Superior temporal gyrus (tissue), 1 donor: Measurements from ENCODE around the gene SCYGR8.
"Not testable (repeated sequence)": the region's sequence is repeated elsewhere in the genome, so short reads cannot be mapped to it uniquely, and the experiment has no call there.

ENCODE experiments used
- DNase-seq: peaks from one replicate; pipeline ENCODE4 v3.0.0-alpha.2; 2016; ENCODE audit errors: extremely low spot score

SCYGR8 gene, protein sequence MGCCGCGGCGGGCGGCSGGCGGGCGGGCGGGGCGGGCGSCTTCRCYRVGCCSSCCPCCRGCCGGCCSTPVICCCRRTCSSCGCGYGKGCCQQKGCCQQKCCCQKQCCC

DNA sequence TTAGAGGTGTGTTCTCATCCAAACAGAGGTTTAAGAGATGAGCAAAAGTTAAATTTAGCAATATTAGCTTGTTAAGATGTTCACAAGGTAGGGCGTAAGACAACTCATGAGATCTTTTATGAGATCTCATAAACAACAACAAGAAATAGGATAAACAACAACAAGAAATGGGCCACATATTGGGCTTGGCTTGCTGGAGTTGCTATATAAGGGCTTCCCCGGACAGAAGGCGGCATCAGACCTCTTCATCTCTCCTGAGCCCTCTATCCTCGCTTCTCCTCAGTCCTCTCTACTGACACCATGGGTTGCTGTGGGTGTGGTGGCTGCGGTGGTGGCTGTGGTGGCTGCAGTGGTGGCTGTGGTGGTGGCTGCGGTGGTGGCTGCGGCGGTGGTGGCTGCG is at the start of gene SCYGR8:
SCYGR8 (plus strand) TSS at position 301 of the 400 bp plus-strand sequence; CDS start at position 301, 0 bp downstream.
- no peak for DNase-seq

DNA sequence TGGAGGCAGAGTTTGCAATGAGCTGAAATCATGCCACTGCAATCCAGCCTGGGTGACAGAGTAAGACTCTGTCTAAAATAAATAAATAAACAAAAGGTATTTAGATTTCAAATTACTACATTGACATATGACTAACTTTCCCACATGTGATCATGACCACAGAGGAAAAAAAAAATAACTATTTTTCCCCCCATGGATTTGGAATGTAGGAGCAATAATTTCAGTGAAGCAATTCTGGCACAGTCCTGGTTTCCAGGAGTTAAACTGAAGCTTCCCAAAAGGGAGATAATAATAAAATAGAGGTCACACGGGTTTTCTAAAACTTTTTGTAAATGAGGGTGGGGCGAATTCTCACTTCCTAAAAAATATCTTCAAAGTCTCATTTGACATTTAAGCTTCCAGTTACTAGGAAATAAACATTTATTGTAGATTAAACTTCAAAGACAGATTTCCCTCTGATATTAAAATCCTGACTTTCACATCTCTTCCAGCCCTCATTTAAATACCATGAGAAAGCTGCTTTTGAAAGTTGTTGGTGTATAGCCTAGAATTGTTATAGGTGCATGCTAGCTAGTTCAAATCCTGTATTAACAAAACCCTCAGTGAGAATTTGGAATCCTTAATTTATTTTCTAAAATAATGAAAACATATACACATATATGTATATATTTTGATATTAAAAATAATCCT is 48.6 kb upstream of the SCYGR8 start:
- no peak for DNase-seq

DNA sequence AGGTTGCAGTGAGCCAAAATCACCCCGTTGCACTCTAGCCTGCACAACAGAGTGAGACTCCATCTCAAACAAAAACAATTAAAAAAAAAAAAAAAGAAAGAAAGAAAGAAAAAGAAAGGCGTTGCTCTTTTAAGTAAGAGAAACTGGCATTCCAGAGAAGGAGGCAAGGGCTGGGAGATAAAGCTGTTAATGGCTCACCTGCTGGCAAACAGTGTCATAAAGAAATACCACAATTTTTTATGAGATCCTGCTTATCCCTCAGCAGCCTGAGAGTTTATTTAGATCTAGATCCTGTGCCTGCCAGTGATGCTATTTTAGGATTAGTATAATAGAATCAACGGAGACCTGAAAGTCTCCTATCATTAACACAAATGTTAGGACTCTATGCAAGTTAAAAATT is 44.1 kb upstream of the SCYGR8 start:
- no peak for DNase-seq

GRCh38 chr2:227703280-227703732 is 42.4 kb upstream of the SCYGR8 start:
- no peak for DNase-seq

GRCh38 chr2:227703961-227704360 is 41.7 kb upstream of the SCYGR8 start:
- DNase-seq, result no peak

- DNase-seq, result no peak
These were observed 38.8 kb upstream of the SCYGR8 start for GRCh38 chr2:227706859-227707258.

GRCh38 chr2:227707390-227707789 is 38.3 kb upstream of the SCYGR8 start:
- no peak for DNase-seq

DNA sequence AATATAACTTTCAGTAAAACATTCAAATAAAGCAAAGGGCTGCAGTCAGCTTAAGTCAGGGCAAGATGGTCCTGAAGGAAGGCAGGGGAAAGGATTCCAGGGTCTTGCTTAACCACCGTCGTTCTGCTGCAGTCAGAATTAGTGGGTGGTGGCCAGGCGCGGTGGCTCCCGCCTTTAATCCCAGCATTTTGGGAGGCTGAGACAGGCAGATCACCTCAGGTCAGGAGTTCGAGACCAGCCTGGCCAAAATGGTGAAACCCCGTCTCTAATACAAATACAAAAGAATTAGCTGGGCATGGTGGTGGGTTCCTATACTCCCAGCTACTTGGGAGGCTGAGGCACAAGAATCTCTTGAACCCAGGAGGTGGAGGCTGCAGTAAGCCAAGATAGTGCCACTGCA is 34.7 kb upstream of the SCYGR8 start:
- no peak for DNase-seq

DNA sequence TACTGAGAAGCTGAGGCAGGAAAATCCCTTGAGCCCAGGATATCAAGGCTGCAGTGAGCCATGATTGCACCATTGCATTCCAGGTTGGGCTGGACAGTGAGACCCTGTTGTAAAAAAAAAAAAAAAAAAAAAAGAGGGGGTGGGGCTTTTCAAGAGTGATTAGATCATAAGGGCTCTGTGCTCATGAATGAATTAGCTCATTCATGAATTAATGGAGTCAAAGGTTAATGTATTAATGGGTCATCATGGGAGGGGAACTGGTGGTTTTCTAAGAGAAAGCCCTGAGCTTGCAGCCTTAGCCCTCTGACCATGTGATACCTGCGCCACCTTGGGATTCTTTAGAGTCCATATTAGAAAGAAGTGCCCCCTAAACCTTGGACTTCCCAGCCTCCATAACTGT is 32.4 kb upstream of the SCYGR8 start:
- DNase-seq, result no peak

DNA sequence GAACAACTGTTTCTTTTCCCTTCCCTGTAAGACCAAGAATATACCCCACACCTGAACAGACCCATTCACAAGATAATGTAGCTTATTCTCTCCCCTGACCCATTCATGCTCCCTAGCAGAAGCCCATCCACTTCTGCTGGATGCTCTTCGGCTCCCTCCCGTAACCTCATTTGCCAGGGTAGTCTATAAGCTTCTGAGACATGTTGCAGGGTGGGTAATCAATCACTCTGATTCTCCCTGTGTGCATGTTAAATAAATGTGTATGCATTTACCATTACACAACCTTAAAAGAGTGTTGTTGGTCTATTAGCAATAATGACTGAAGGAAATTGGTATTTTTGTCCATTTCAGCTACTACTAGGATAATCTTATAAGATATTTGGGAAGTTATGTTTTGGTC is 29.2 kb upstream of the SCYGR8 start:
- no peak for DNase-seq

- peak; percentile 60 for DNase-seq
These were observed 27.8 kb upstream of the SCYGR8 start, which contains the start of gene SLC19A3 for GRCh38 chr2:227717687-227718567. SLC19A3 (minus strand) TSS chr2:227718028; CDS start chr2:227702318, 15,710 bp downstream.

GRCh38 chr2:227719641-227720040 is 26.1 kb upstream of the SCYGR8 start:
- no peak for DNase-seq

DNA sequence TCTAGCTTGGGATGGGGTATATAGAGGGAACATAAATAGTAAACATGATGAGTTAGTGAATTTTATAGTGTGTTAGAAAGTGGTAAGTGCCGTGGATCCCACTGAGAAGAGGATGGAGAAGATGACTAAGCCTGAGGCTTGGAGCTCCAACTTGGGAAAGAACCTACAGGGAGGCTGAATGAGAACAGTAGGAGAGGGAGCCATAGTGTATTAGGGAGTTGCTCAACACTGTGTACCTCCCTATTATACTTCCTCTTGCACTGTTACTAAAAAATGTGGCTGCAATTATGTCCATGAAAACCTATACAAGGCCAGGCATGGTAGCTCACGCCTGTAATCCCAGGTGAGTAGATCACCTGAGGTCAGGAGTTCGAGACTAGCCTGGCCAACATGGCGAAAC is 25.0 kb upstream of the SCYGR8 start:
- DNase-seq, result no peak

DNA sequence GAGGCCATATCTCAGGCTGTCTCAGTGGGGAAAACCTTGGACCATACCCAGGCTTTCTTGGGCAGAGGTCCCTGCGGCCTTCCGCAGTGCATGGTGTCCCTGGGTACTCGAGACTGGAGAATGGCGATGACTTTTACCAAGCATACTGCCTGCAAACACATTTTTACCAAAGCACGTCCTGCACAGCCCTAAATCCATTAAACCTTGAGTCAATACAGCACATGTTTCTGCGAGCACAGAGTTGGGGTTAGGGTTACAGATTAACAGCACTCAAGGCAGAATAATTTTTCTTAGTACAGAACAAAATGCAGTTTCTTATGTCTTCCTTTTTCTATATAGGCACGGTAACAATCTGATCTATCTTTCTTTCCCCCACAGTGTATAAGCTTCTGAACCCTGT is 22.9 kb upstream of the SCYGR8 start:
- not testable (repeated sequence) for DNase-seq

- DNase-seq, result no peak
These were observed 21.2 kb upstream of the SCYGR8 start, which contains the start of gene SCYGR6 for GRCh38 chr2:227724394-227725039. SCYGR6 (minus strand) TSS chr2:227724757; CDS start chr2:227724757, 0 bp downstream.

- DNase-seq, result no peak
These were observed 17.7 kb upstream of the SCYGR8 start, which contains the start of gene SCYGR7 for GRCh38 chr2:227728035-227728434. SCYGR7 (plus strand) TSS chr2:227728335; CDS start chr2:227728335, 0 bp downstream.

DNA sequence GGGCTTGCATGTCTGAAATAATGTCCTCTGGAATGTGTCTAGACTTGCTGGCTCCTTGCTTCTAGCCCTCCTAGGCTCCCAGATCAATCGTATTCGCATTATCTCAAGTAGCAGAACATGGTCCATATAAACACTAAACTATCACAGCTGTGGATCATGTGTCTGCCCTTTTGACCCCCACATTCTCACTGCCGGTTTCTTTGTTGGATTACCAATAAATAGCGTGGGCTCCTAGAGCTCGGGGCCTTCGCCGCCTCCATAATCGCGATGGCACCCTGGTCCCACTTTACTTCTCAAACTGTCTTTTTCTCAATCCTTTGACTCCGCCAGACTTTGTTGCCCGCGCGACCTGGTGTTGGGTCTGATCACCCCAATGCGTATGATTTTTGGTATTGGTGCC is 6.3 kb upstream of the SCYGR8 start:
- DNase-seq, result no peak

DNA sequence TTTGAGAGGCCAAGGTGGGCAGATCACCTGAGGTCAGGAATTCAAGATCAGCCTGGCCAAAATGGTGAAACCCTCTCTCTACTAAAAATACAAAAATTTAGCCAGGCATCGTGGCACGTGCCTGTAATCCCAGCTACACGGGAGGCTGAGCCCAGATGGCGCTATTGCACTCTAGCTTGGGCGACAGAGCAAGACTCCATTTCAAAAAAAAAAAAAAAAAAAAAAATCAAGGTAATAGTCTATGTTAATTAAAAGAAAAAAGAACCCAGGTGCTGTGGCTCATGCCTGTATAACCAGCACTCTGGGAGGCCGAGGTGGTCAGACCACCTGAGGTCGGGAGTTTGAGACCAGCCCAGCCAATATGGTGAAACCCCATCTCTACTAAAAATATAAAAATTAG is 5.0 kb upstream of the SCYGR8 start:
- DNase-seq, result not testable (repeated sequence)

DNA sequence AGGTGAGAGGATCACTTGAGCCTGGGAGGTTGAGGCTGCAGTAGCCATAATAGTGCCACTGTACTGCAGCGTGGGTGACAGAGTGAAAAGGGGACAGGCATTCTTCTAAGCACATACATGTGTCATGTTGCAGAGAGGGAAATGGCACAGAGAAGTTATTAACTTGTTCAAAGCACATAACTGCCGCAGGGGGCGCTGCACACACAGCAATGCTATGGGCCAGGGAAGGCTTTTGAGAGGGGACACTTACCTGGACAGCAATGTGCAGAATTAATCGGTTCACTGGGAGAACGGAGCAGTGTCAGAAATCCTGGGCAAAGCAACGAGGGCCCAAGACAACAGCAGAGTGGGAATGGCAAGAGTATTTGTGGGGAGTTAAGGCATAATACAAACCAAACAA is 2.4 kb downstream of the SCYGR8 start:
- no peak for DNase-seq

- DNase-seq, result not testable (repeated sequence)
These were observed 10.6 kb downstream of the SCYGR8 start for GRCh38 chr2:227756261-227756660.

GRCh38 chr2:227759411-227760118 is 13.9 kb downstream of the SCYGR8 start:
- no peak for DNase-seq
